Fibroblast of lung (primary cell): Measurements from ENCODE around the gene NME7. TPM values are rescaled to one million over a fixed set of nuclear protein-coding genes. Genes with fewer than 3 reads are reported as not detected.

Experiments used
- DNase-seq, 2 donors: peaks; one replicate each; pipeline versions ENCODE4 v3.0.0 to v3.0.0-alpha.2; 2010; ENCODE audit warnings: low read depth in 2 of 2
- H2AFZ ChIP-seq: 2 replicates; pipeline ENCODE4 v1.5.1; 2012; ENCODE audit warnings: low read length, control low read depth, inconsistent platforms
- H3K27ac ChIP-seq: 2 replicates; pipeline ENCODE4 v1.5.1; 2011; ENCODE audit warnings: low read length, control low read depth; ENCODE audit not compliant: insufficient read depth
- H3K27me3 ChIP-seq: 2 replicates; pipeline ENCODE4 v1.5.1; 2011; ENCODE audit warnings: mild to moderate bottlenecking, low read length; ENCODE audit not compliant: control insufficient read depth, insufficient read depth
- H3K36me3 ChIP-seq: 2 replicates; pipeline ENCODE4 v1.5.1; 2011; ENCODE audit warnings: low read length; ENCODE audit not compliant: control insufficient read depth, insufficient read depth
- H3K4me1 ChIP-seq: 2 replicates; pipeline ENCODE4 v1.5.1; 2011; ENCODE audit warnings: low read length; ENCODE audit not compliant: control insufficient read depth, insufficient read depth; ENCODE audit errors: extremely low read depth
- H3K4me2 ChIP-seq: 2 replicates; pipeline ENCODE4 v1.5.1; 2011; ENCODE audit warnings: low read length, control low read depth; ENCODE audit not compliant: insufficient read depth; ENCODE audit errors: extremely low read depth
- H3K4me3 ChIP-seq, 4 experiments: fragments of 200-600 bp in 1 of 4; sonication (generic) in 1 of 4; replicated peaks in 1 of 4; 2 replicates each; pipeline ENCODE4 v1.5.1; 2011 to 2016; ENCODE audit warnings: low read length in 4 of 4, low read depth in 3 of 4, mild to moderate bottlenecking in 3 of 4, control low read depth in 2 of 4, inconsistent platforms in 1 of 4, mixed read lengths in 1 of 4; ENCODE audit not compliant: insufficient read depth in 1 of 4; ENCODE audit errors: control extremely low read depth in 1 of 4
- H3K79me2 ChIP-seq: 2 replicates; pipeline ENCODE4 v1.5.1; 2012; ENCODE audit warnings: mild to moderate bottlenecking, low read length, inconsistent platforms; ENCODE audit not compliant: control insufficient read depth, insufficient read depth
- H3K9ac ChIP-seq: 2 replicates; pipeline ENCODE4 v1.5.1; 2011; ENCODE audit warnings: mild to moderate bottlenecking, low read length, control low read depth; ENCODE audit not compliant: insufficient read depth
- H3K9me3 ChIP-seq: 2 replicates; pipeline ENCODE4 v1.5.1; 2012; ENCODE audit warnings: low read depth, low read length; ENCODE audit not compliant: control insufficient read depth, insufficient read depth
- H4K20me1 ChIP-seq: 2 replicates; pipeline ENCODE4 v1.5.1; 2011; ENCODE audit warnings: low read length; ENCODE audit not compliant: control insufficient read depth, insufficient read depth; ENCODE audit errors: extremely low read depth
- CTCF ChIP-seq, 2 donors: IDR thresholded peaks in 1 of 2; conservative IDR thresholded peaks in 1 of 2; 1 replicate in 1 of 2; 2 replicates in 1 of 2; pipeline ENCODE4 v1.5.1; 2011 to 2012; ENCODE audit warnings: low read length in 2 of 2, control low read depth in 1 of 2, inconsistent platforms in 1 of 2, low read depth in 1 of 2, mild to moderate bottlenecking in 1 of 2
- EZH2 ChIP-seq: IDR thresholded peaks from 2 replicates; pipeline ENCODE4 v1.5.1; 2012; ENCODE audit warnings: low read length, control low read depth, mild to moderate bottlenecking; ENCODE audit errors: missing control alignments
- polyA plus RNA-seq, 2 donors: library from polyadenylated mRNA; depleted of rRNA in 1 of 2; stranded (reverse) in 1 of 2; unstranded in 1 of 2; fragments of >200 nt; gene quantifications; 2 replicates each; pipeline ENCODE4 v1.2.1, GENCODE V29; 2011 to 2012; ENCODE audit warnings: missing spikeins in 1 of 2
- total RNA-seq: library from RNA; depleted of rRNA; stranded (reverse); fragments of >200 nt; gene quantifications from 2 replicates; pipeline ENCODE4 v1.2.1, GENCODE V29; 2014

The NME7 gene
- total and polyA plus RNA-seq, 2 donors (not counting 1 experiment from before 2014, with no cell fraction given): 21.0 to 30.8 TPM

- Histone ChIP-seq H3K4me1 (no peaks in the 10 kb centered on the region), H3K27me3 (no peaks in the 10 kb centered on the region), H3K4me2 (no peak overlapping the region), H2AFZ (no peak overlapping the region), H3K9ac (no peak overlapping the region), H3K36me3 (peaks cover 3% of the 10 kb centered on the region), H3K9me3 (no peaks in the 10 kb centered on the region), H3K27ac (no peak overlapping the region), H3K79me2 (no peaks in the 10 kb centered on the region), H4K20me1 (no peaks in the 10 kb centered on the region), H3K4me3 (no peak overlapping the region)
- DNase-seq: no peak
- no peak for TF ChIP-seq EZH2
- TF ChIP-seq CTCF (conservative IDR thresholded peaks at IDR 0.05 in 1 of 2, IDR thresholded peaks at IDR 0.05 in 1 of 2; ENCODE audit: low read depth in 1 of 2, low read length in 2 of 2): no peak
Measured at GRCh38 chr1:169130683-169131082, 236.9 kb downstream of the NME7 start.

DNA sequence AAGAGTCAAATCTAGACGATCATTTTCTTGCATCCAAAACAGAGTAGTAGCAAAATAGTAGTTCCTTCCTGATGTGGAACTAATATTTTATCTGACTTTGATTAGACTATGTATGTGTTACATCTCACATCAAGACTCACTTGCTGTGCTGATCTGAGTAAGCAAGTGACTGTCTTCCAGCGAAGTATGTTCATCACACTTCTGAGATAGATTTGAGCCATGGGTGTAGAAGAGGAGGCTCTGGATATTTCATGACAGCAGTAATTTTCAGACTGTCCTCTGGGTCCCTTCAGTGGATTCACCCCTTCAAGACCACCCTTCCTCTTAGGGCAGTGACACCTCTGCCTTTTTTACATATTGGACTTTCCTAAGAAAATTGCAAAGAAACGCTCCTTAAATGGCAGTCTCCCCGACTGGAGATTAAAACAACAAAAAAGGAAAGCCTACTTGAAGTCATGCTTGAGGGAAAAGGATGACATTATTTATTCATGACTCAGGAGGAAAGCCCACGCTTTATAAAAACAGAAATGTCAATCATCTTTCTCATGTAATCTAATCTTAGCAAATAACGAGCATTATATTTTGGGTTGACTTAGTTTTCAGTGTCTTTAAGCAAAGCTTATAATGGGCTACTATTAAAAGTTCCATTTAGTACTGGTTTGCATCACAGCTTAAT is 238.3 kb downstream of the NME7 start:
- Histone ChIP-seq H3K27ac (no peak overlapping the region), H2AFZ (no peak overlapping the region), H3K4me1 (no peaks in the 10 kb centered on the region), H3K9ac (no peak overlapping the region), H3K9me3 (no peaks in the 10 kb centered on the region), H3K27me3 (no peaks in the 10 kb centered on the region), H3K36me3 (peaks cover 3% of the 10 kb centered on the region), H3K4me2 (no peak overlapping the region), H4K20me1 (no peaks in the 10 kb centered on the region), H3K4me3 (no peak overlapping the region), H3K79me2 (no peaks in the 10 kb centered on the region)
- TF ChIP-seq CTCF (conservative IDR thresholded peaks at IDR 0.05 in 1 of 2, IDR thresholded peaks at IDR 0.05 in 1 of 2; ENCODE audit: low read depth in 1 of 2, low read length in 2 of 2) (no peak), EZH2 (no peak)
- peak in 1 of 2 donors; percentile 56 for DNase-seq

- Histone ChIP-seq H3K4me2 (no peak overlapping the region), H3K4me3 (no peak overlapping the region), H3K9me3 (no peaks in the 10 kb centered on the region), H3K9ac (no peak overlapping the region), H3K4me1 (no peaks in the 10 kb centered on the region), H3K27ac (no peak overlapping the region), H4K20me1 (no peaks in the 10 kb centered on the region), H3K36me3 (peaks cover 3% of the 10 kb centered on the region), H3K79me2 (no peaks in the 10 kb centered on the region), H2AFZ (no peak overlapping the region), H3K27me3 (no peaks in the 10 kb centered on the region)
- no peak for TF ChIP-seq EZH2
- no peak for TF ChIP-seq CTCF (conservative IDR thresholded peaks at IDR 0.05 in 1 of 2, IDR thresholded peaks at IDR 0.05 in 1 of 2; ENCODE audit: low read depth in 1 of 2, low read length in 2 of 2)
- no peak for DNase-seq
Measured at GRCh38 chr1:169128562-169128961, 239.0 kb downstream of the NME7 start.
